ENCODE results near the gene LRRC26.

- TF ChIP-seq POLR2AphosphoS5 (IDR thresholded peaks at IDR 0.05; ENCODE audit: borderline replicate concordance, low read depth, low read length), result no peak
- no peak for TF ChIP-seq EZH2 (IDR thresholded peaks at IDR 0.05)
- TF ChIP-seq FOXP2 (optimal IDR thresholded peaks at IDR 0.05; ENCODE audit: control extremely low read depth, extremely low read length, insufficient read depth), result no peak
These were observed 1.3 kb downstream of the LRRC26 start for GRCh38 chr9:137168573-137168903.

Data from SK-N-MC (cell line).